DND-41 (cell line): ENCODE measurements around the gene PLVAP.

Experiments used
- ATAC-seq: fragments of 200-7000 bp; cut with Tn5 transposase; 3 replicates; pipeline ENCODE4 v1.9.1; 2021; ENCODE audit warnings: low read depth; ENCODE audit not compliant: insufficient read depth
- DNase-seq: peaks from one replicate; pipeline ENCODE4 v3.0.0-alpha.2; 2020
- H2AFZ ChIP-seq: 2 replicates; pipeline ENCODE4 v1.6.0; 2012; ENCODE audit warnings: low read depth, low read length
- H3K27ac ChIP-seq: 2 replicates; pipeline ENCODE4 v1.5.1; 2012; ENCODE audit warnings: low read length, inconsistent platforms
- H3K27me3 ChIP-seq: fragments of 200-600 bp; sonication (generic); 2 replicates; pipeline ENCODE4 v1.6.0; 2012; ENCODE audit warnings: low read length, mild to moderate bottlenecking, inconsistent platforms; ENCODE audit not compliant: insufficient read depth, poor library complexity
- H3K36me3 ChIP-seq: 2 replicates; pipeline ENCODE4 v1.5.1; 2012; ENCODE audit warnings: low read length, inconsistent platforms; ENCODE audit not compliant: insufficient read depth
- H3K4me1 ChIP-seq: 2 replicates; pipeline ENCODE4 v1.5.1; 2012; ENCODE audit warnings: mild to moderate bottlenecking, low read length; ENCODE audit not compliant: insufficient read depth
- H3K4me2 ChIP-seq: 2 replicates; pipeline ENCODE4 v1.6.0; 2012; ENCODE audit warnings: mild to moderate bottlenecking, moderate library complexity, low read length, inconsistent platforms; ENCODE audit not compliant: insufficient read depth
- H3K4me3 ChIP-seq, 2 experiments: fragments of 200-600 bp in 1 of 2; shearing (Covaris generic) in 1 of 2; 2 replicates each; pipeline ENCODE4 v1.5.1; 2012 to 2016; ENCODE audit warnings: inconsistent platforms in 2 of 2, low read length in 2 of 2, mild to moderate bottlenecking in 2 of 2, low read depth in 1 of 2, moderate library complexity in 1 of 2
- H3K79me2 ChIP-seq: 2 replicates; pipeline ENCODE4 v1.6.0; 2012; ENCODE audit warnings: low read length, inconsistent platforms; ENCODE audit not compliant: insufficient read depth
- H3K9ac ChIP-seq: 2 replicates; pipeline ENCODE4 v1.6.0; 2012; ENCODE audit warnings: low read depth, mild to moderate bottlenecking, inconsistent platforms, low read length, moderate library complexity
- H3K9me3 ChIP-seq: 2 replicates; pipeline ENCODE4 v1.5.1; 2012; ENCODE audit warnings: low read length, moderate library complexity, mild to moderate bottlenecking, inconsistent platforms; ENCODE audit not compliant: insufficient read depth, severe bottlenecking
- H4K20me1 ChIP-seq: 2 replicates; pipeline ENCODE4 v1.6.0; 2012; ENCODE audit warnings: low read length; ENCODE audit not compliant: insufficient read depth
- EZH2 ChIP-seq: IDR thresholded peaks from 3 replicates; pipeline ENCODE4 v1.6.1; 2012; ENCODE audit warnings: borderline replicate concordance, low read depth, mild to moderate bottlenecking, moderate library complexity, low read length, inconsistent platforms; ENCODE audit not compliant: severe bottlenecking
- TF ChIP-seq, protein P1 (sequence below): IDR thresholded peaks from 2 replicates; pipeline ENCODE4 v1.5.1; 2012; ENCODE audit warnings: borderline replicate concordance, low read length, moderate library complexity, mild to moderate bottlenecking; ENCODE audit not compliant: poor library complexity, severe bottlenecking; ENCODE audit errors: extremely low read depth

PLVAP gene

DNA sequence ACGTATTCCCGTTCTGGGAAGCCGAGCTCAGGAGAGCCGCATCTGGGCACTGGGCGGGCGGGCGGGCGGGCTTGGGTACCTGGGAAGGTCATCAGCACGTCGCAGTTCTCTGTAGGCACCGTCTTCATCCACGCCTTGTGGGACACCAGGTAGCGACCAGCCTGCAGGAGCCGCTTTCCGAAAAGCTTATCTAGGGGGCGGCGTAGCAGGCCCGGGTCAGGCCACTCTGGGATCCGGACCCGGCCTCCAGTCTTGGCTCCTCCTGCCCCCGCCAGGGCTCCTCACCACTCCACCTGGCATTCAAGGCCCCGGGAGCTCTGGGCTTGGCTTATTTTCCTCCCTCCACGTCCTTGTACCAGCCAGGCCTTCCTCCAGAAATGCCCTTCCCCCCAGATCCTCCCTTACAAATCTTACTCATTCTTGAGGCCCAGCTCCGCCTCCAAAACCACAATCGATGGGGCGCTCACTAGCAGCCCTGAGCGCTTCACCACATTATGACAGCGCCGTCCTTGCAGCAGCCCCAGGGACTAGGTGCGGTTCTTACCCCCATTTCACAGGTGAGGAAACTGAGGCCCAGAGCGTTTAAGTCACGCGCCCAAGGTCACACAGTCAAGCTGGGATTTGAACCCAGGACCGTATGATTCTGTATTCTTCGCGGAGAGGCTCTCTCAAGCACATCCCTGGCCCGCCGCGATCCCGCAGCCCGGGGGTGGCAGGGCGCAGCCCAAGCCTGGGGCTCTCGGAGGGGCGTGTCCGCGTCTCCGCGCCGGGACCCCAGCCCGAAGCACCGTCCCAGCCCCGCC, 43.3 kb downstream of the PLVAP start:
- no peak for TF ChIP-seq EZH2
- TF ChIP-seq, protein P1, sequence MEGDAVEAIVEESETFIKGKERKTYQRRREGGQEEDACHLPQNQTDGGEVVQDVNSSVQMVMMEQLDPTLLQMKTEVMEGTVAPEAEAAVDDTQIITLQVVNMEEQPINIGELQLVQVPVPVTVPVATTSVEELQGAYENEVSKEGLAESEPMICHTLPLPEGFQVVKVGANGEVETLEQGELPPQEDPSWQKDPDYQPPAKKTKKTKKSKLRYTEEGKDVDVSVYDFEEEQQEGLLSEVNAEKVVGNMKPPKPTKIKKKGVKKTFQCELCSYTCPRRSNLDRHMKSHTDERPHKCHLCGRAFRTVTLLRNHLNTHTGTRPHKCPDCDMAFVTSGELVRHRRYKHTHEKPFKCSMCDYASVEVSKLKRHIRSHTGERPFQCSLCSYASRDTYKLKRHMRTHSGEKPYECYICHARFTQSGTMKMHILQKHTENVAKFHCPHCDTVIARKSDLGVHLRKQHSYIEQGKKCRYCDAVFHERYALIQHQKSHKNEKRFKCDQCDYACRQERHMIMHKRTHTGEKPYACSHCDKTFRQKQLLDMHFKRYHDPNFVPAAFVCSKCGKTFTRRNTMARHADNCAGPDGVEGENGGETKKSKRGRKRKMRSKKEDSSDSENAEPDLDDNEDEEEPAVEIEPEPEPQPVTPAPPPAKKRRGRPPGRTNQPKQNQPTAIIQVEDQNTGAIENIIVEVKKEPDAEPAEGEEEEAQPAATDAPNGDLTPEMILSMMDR = no peak
- Histone ChIP-seq H3K27me3 (no peaks in the 10 kb centered on the region), H3K9me3 (no peaks in the 10 kb centered on the region), H3K36me3 (peaks cover 11% of the 10 kb centered on the region), H3K27ac (peak overlapping the region; percentile 59), H3K4me1 (peaks cover 50% of the 10 kb centered on the region), H2AFZ (peak overlapping the region; percentile 76), H3K4me2 (peak overlapping the region; percentile 99), H3K79me2 (peaks cover 16% of the 10 kb centered on the region), H4K20me1 (peaks cover 9% of the 10 kb centered on the region), H3K9ac (peak overlapping the region; percentile 77), H3K4me3 (peak overlapping the region; percentile 49 to 75)
- peak; percentile 85 for DNase-seq
- peak; percentile 38 for ATAC-seq

GRCh38 chr19:17332677-17333581, 44.2 kb downstream of the PLVAP start:
- Histone ChIP-seq H3K4me1 (peaks cover 42% of the 10 kb centered on the region), H3K9ac (no peak overlapping the region), H4K20me1 (peaks cover 4% of the 10 kb centered on the region; the same call in 1 of the 2 replicates), H3K27me3 (no peaks in the 10 kb centered on the region), H3K36me3 (peaks cover 7% of the 10 kb centered on the region), H3K9me3 (no peaks in the 10 kb centered on the region), H3K27ac (no peak overlapping the region), H3K79me2 (peaks cover 7% of the 10 kb centered on the region), H2AFZ (no peak overlapping the region), H3K4me2 (peak overlapping the region; percentile 33; the same call in 1 of the 2 replicates), H3K4me3 (0 out of 4 replicates have a peak overlapping the region, but pooled peaks of 1 of the 2 experiments have one; percentile 4)
- ATAC-seq = no peak
- TF ChIP-seq EZH2 = no peak
- TF ChIP-seq, protein P1 = no peak
- DNase-seq = peak; percentile 76

- H3K9me3 ChIP-seq = no peaks in the 10 kb centered on the region
- H2AFZ ChIP-seq = no peak overlapping the region
- DNase-seq (no peak), ATAC-seq (no peak)
- no peaks in the 10 kb centered on the region for H3K27me3 ChIP-seq
- peaks cover 3% of the 10 kb centered on the region; the same call in 1 of the 2 replicates for H3K79me2 ChIP-seq
- H3K9ac ChIP-seq = no peak overlapping the region
- 0 out of 2 replicates have a peak overlapping the region, but pooled peaks have one; percentile 33 for H3K4me2 ChIP-seq
- H3K4me1 ChIP-seq = peaks cover 37% of the 10 kb centered on the region
- peaks cover 12% of the 10 kb centered on the region for H3K36me3 ChIP-seq
- peaks cover 4% of the 10 kb centered on the region; the same call in 1 of the 2 replicates for H4K20me1 ChIP-seq
- TF ChIP-seq, protein P1 = no peak
- TF ChIP-seq EZH2 = no peak
- H3K4me3 ChIP-seq = no peak overlapping the region
- no peak overlapping the region for H3K27ac ChIP-seq
Measured at GRCh38 chr19:17332360-17332676, 44.8 kb downstream of the PLVAP start.
